Thyroid gland (tissue), 4 donors: ENCODE measurements around the gene ATF6. TPM values are rescaled to one million over a fixed set of nuclear protein-coding genes. Genes with fewer than 3 reads are reported as not detected.

Experiments
- DNase-seq, 2 donors: peaks; one replicate each; pipeline ENCODE4 v3.0.0-alpha.2; 2019
- H3K27ac ChIP-seq, 3 donors: fragments of 200-600 bp; sonication (generic); 1 replicate in 2 of 3; 2 replicates in 1 of 3; pipeline ENCODE4 v1.5.1; 2016 to 2019; ENCODE audit warnings: mild to moderate bottlenecking in 1 of 3, moderate library complexity in 1 of 3
- H3K27me3 ChIP-seq: fragments of 200-600 bp; sonication (generic); one replicate; pipeline ENCODE4 v1.5.1; 2019
- H3K36me3 ChIP-seq, 2 donors: fragments of 200-600 bp; sonication (generic); one replicate each; pipeline ENCODE4 v1.5.1; 2016 to 2019
- H3K4me1 ChIP-seq, 2 donors: fragments of 200-600 bp; sonication (generic); one replicate each; pipeline ENCODE4 v1.5.1; 2017 to 2019
- H3K4me3 ChIP-seq, 3 donors: fragments of 200-600 bp; sonication (generic); replicated peaks in 1 of 3; 1 replicate in 2 of 3; 2 replicates in 1 of 3; pipeline ENCODE4 v1.5.1; 2016; ENCODE audit warnings: mild to moderate bottlenecking in 1 of 3
- H3K9me3 ChIP-seq: fragments of 200-600 bp; sonication (generic); one replicate; pipeline ENCODE4 v1.5.1; 2017
- CTCF ChIP-seq, 6 experiments: fragments of 200-600 bp in 3 of 6; fragments of 450-650 bp in 3 of 6; sonication (generic) in 3 of 6; IDR thresholded peaks; one replicate each; pipeline ENCODE4 v1.5.1; 2016 to 2019; ENCODE audit warnings: antibody characterized with exemption in 6 of 6, mild to moderate bottlenecking in 2 of 6, inconsistent platforms in 1 of 6, moderate library complexity in 1 of 6
- POLR2A ChIP-seq, 2 donors: fragments of 450-650 bp; IDR thresholded peaks; one replicate each; pipeline ENCODE4 v1.6.1; 2017; ENCODE audit warnings: antibody characterized with exemption in 2 of 2, mild to moderate bottlenecking in 2 of 2, moderate library complexity in 1 of 2
- WGBS, 2 donors: methylation state at CpG; one replicate each; pipeline ENCODE4 v1.1.5; 2017; 5-methylcytosine and 5-hydroxymethylcytosine counted together
- intact Hi-C: fragments of 100-400 bp; cut with DNase I; formaldehyde crosslinking; loops from one replicate; pipeline ENCODE4 v1.15.1; 2023
- total RNA-seq, 4 donors: library from RNA; depleted of rRNA; stranded (reverse); fragments of >200 nt; gene quantifications; one replicate each; pipeline ENCODE4 v1.2.3, GENCODE V29; 2016

Gene ATF6
- total RNA-seq, 4 donors from 2014 or later: 35.8 to 45.6 (median 38.7) TPM

GRCh38 chr1:161838362-161838761 is 72.2 kb downstream of the ATF6 start:
- H3K4me1 ChIP-seq: peaks cover 14 to 20% of the 10 kb centered on the region in 2 donors
- 69 to 95% methylated on average over 3 of the region's 3 CpGs for WGBS, 2 donors
- no peak for TF ChIP-seq POLR2A (IDR thresholded peaks at IDR 0.05)
- DNase-seq: no peak
- H3K36me3 ChIP-seq: no peaks in the 10 kb centered on the region
- no peak overlapping the region for H3K27ac ChIP-seq
- H3K4me3 ChIP-seq: no peak overlapping the region
- intact Hi-C loops: no loop called here
- H3K27me3 ChIP-seq: no peaks in the 10 kb centered on the region
- no peaks in the 10 kb centered on the region for H3K9me3 ChIP-seq

GRCh38 chr1:161838885-161839284 is 72.8 kb downstream of the ATF6 start:
- no peaks in the 10 kb centered on the region for H3K36me3 ChIP-seq
- H3K9me3 ChIP-seq: no peaks in the 10 kb centered on the region
- peaks cover 14 to 20% of the 10 kb centered on the region in 2 donors for H3K4me1 ChIP-seq
- H3K27ac ChIP-seq: no peak overlapping the region
- intact Hi-C loops: no loop called here
- no peaks in the 10 kb centered on the region for H3K27me3 ChIP-seq
- DNase-seq: no peak
- no peak overlapping the region for H3K4me3 ChIP-seq
- TF ChIP-seq POLR2A (IDR thresholded peaks at IDR 0.05) (no peak), CTCF (IDR thresholded peaks at IDR 0.05) (no peak)

GRCh38 chr1:161839591-161839990 is 73.5 kb downstream of the ATF6 start:
- no peaks in the 10 kb centered on the region for H3K36me3 ChIP-seq
- H3K4me3 ChIP-seq: no peak overlapping the region
- H3K4me1 ChIP-seq: peaks cover 14 to 20% of the 10 kb centered on the region in 2 donors
- no peaks in the 10 kb centered on the region for H3K9me3 ChIP-seq
- H3K27me3 ChIP-seq: no peaks in the 10 kb centered on the region
- no peak overlapping the region for H3K27ac ChIP-seq
- DNase-seq: no peak
- intact Hi-C loops: no loop called here
- 91 to 92% methylated on average over 2 of the region's 2 CpGs for WGBS, 2 donors
- TF ChIP-seq CTCF (IDR thresholded peaks at IDR 0.05): no peak
- TF ChIP-seq POLR2A (IDR thresholded peaks at IDR 0.05): no peak

GRCh38 chr1:161840363-161840762 is 74.2 kb downstream of the ATF6 start:
- H3K4me3 ChIP-seq: no peak overlapping the region
- H3K27ac ChIP-seq: no peak overlapping the region
- H3K27me3 ChIP-seq: no peaks in the 10 kb centered on the region
- TF ChIP-seq CTCF (IDR thresholded peaks at IDR 0.05) (no peak), POLR2A (IDR thresholded peaks at IDR 0.05) (no peak)
- no peak for DNase-seq
- H3K4me1 ChIP-seq: peaks cover 14 to 20% of the 10 kb centered on the region in 2 donors
- no peaks in the 10 kb centered on the region for H3K36me3 ChIP-seq
- intact Hi-C loops: no loop called here
- no peaks in the 10 kb centered on the region for H3K9me3 ChIP-seq
- WGBS, 2 donors: 96 to 100% methylated on average over 1 of the region's 1 CpG

GRCh38 chr1:161843156-161843555 is 77.0 kb downstream of the ATF6 start:
- Histone ChIP-seq H3K27ac (no peak overlapping the region), H3K36me3 (no peaks in the 10 kb centered on the region), H3K4me1 (peaks cover 14 to 27% of the 10 kb centered on the region in 2 donors), H3K27me3 (no peaks in the 10 kb centered on the region), H3K4me3 (no peak overlapping the region), H3K9me3 (no peaks in the 10 kb centered on the region)
- intact Hi-C loops: no loop called here
- DNase-seq: no peak
- TF ChIP-seq CTCF (IDR thresholded peaks at IDR 0.05) (no peak), POLR2A (IDR thresholded peaks at IDR 0.05) (no peak)
- 65 to 73% methylated on average over 1 of the region's 1 CpG for WGBS, 2 donors

GRCh38 chr1:161844696-161845095 is 78.6 kb downstream of the ATF6 start:
- TF ChIP-seq POLR2A (IDR thresholded peaks at IDR 0.05) (no peak), CTCF (IDR thresholded peaks at IDR 0.05) (no peak)
- Histone ChIP-seq H3K27me3 (no peaks in the 10 kb centered on the region), H3K9me3 (no peaks in the 10 kb centered on the region), H3K4me1 (peaks cover 11 to 17% of the 10 kb centered on the region in 2 donors), H3K36me3 (no peaks in the 10 kb centered on the region), H3K4me3 (no peak overlapping the region), H3K27ac (no peak overlapping the region)
- intact Hi-C loops: no loop called here
- no peak for DNase-seq
